ENCODE data around the gene LRP1B.

The LRP1B gene

DNA sequence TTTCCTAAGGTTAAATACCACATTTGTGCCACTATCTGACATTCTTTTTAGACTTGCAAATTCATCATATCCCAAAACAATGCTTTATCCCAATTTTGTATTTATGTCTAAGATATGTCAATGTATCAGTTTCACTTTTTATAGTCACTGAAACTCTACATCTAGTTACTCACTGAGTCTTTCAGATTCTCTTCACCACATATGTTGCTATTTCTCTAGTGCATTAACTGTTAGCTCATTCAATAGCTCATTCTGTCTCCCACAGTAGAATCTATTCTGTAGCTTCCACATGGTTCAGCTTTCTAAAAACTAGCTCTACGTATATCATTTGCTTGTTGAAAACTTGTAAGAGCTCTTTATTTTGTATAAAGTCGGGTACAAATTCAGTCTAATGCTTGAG lies 1930.1 kb downstream of the LRP1B start:
- Histone ChIP-seq H3K4me3 (ENCODE audit: low read depth, low read length) (no peak overlapping the region), H3K9me3 (no peaks in the 10 kb centered on the region), H3K27me3 (no peaks in the 10 kb centered on the region), H3K4me1 (no peaks in the 10 kb centered on the region), H3K36me3 (no peaks in the 10 kb centered on the region)
- TF ChIP-seq, protein P1, sequence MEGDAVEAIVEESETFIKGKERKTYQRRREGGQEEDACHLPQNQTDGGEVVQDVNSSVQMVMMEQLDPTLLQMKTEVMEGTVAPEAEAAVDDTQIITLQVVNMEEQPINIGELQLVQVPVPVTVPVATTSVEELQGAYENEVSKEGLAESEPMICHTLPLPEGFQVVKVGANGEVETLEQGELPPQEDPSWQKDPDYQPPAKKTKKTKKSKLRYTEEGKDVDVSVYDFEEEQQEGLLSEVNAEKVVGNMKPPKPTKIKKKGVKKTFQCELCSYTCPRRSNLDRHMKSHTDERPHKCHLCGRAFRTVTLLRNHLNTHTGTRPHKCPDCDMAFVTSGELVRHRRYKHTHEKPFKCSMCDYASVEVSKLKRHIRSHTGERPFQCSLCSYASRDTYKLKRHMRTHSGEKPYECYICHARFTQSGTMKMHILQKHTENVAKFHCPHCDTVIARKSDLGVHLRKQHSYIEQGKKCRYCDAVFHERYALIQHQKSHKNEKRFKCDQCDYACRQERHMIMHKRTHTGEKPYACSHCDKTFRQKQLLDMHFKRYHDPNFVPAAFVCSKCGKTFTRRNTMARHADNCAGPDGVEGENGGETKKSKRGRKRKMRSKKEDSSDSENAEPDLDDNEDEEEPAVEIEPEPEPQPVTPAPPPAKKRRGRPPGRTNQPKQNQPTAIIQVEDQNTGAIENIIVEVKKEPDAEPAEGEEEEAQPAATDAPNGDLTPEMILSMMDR (IDR thresholded peaks at IDR 0.05; ENCODE audit: low read depth, low read length), result no peak
- DNase-seq, result no peak

DNA sequence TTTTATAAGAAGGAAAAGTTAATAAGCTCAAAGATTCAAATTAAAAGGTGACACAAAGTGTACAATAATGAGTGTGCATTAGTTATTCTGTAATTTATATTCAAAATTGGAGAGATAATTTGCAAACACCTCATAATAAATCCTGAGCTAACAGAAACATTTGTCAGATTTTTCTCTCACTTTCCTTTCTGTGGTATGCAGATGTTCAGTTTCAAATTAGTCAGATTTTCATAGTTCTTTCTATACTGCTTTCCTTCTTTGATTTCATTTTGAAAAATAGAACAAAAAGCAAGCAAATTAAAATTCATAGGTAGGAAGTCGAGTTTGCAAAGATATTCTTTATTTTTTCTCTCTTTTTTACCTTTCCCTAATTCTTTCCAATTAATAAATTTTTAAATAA lies 1930.5 kb downstream of the LRP1B start:
- H3K4me1 ChIP-seq, result no peaks in the 10 kb centered on the region
- H3K9me3 ChIP-seq, result no peaks in the 10 kb centered on the region
- no peak overlapping the region for H3K4me3 ChIP-seq (ENCODE audit: low read depth, low read length)
- TF ChIP-seq, protein P1 (IDR thresholded peaks at IDR 0.05; ENCODE audit: low read depth, low read length), result no peak
- H3K27me3 ChIP-seq, result no peaks in the 10 kb centered on the region
- no peak for DNase-seq
- no peaks in the 10 kb centered on the region for H3K36me3 ChIP-seq

DNA sequence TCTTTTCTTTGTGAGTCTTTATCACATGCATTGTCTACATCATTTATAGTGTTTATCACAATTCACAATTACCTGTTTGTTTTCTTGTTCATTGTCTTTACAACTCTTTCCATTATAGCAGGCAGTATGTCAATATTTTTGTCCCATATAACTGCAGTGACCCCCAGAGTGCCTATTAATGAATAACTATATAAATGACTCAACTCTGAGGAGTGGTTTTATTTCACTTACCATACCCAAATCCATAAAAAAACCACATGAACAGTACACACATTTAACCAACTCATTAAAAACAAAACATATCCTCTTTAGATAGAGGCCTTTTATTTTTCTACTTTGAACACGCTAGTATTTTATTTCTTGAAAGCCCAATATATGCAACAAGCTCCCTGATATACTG lies 1931.5 kb downstream of the LRP1B start:
- no peaks in the 10 kb centered on the region for H3K27me3 ChIP-seq
- H3K9me3 ChIP-seq, result no peaks in the 10 kb centered on the region
- TF ChIP-seq, protein P1 (IDR thresholded peaks at IDR 0.05; ENCODE audit: low read depth, low read length), result no peak
- H3K4me3 ChIP-seq (ENCODE audit: low read depth, low read length), result no peak overlapping the region
- no peaks in the 10 kb centered on the region for H3K36me3 ChIP-seq
- no peak for DNase-seq
- H3K4me1 ChIP-seq, result no peaks in the 10 kb centered on the region

DNA sequence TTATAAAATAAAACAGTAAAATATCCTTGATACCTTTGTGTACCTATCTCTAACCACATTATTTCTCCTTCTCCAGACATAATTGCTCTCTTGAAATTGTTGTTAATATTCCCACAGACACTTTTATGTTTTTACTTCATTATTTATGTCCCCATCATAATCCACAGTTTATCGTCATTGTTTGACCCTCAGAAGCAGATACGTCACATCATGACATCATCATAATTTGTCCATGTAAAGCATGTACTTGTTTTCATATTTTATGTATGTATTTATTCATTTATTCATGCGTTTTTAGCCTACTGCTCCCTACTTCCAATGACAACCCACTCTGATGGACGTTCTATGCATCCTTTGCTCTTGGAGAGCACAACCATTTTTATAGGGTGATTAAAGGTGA lies 1943.7 kb downstream of the LRP1B start:
- H3K4me1 ChIP-seq, result no peaks in the 10 kb centered on the region
- TF ChIP-seq, protein P1 (IDR thresholded peaks at IDR 0.05; ENCODE audit: low read depth, low read length), result no peak
- no peak overlapping the region for H3K4me3 ChIP-seq (ENCODE audit: low read depth, low read length)
- H3K9me3 ChIP-seq, result no peaks in the 10 kb centered on the region
- H3K27me3 ChIP-seq, result no peaks in the 10 kb centered on the region
- no peak for DNase-seq
- no peaks in the 10 kb centered on the region for H3K36me3 ChIP-seq

DNA sequence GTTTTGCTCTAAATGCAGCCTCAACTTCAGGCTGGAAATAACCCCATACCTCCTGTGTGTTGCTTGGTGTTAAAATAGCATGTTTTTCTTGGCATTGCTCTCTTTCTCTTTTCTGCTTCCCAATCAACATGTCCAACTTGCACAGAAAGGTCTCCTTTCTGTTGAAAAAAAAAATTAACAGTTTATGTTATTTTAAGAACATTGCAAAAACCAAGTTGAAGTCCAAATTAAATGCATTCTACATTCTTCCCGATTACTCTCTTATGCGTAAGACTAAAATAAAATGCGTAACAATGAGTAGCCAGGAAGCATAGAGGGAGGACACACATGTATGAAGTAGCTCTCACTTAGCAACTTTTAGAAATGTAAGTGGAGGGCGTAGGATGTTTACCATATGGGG lies 1944.5 kb downstream of the LRP1B start:
- Histone ChIP-seq H3K27me3 (no peaks in the 10 kb centered on the region), H3K4me3 (ENCODE audit: low read depth, low read length) (no peak overlapping the region), H3K9me3 (no peaks in the 10 kb centered on the region), H3K4me1 (no peaks in the 10 kb centered on the region), H3K36me3 (no peaks in the 10 kb centered on the region)
- DNase-seq, result no peak
- TF ChIP-seq, protein P1 (IDR thresholded peaks at IDR 0.05; ENCODE audit: low read depth, low read length), result no peak

DNA sequence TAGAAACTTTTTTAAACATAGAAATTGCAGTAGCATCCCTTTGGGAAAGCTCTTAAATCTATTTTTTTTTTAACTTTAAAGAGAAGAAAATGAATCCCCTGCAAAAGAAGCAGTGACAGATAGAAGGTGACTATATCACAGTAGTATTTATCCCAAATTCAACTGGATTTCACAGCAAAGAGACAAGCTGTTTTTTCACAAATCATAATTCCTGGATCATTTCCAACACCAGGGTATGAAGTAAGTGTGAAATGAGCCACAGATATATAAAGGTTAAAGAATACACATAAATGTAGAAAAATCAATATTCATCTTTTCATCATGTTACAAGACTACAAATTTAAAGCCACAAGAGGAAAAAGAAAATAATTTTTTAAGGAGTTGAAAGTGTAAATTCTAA lies 1945.7 kb downstream of the LRP1B start:
- no peaks in the 10 kb centered on the region for H3K4me1 ChIP-seq
- H3K9me3 ChIP-seq, result no peaks in the 10 kb centered on the region
- H3K27me3 ChIP-seq, result no peaks in the 10 kb centered on the region
- H3K4me3 ChIP-seq (ENCODE audit: low read depth, low read length), result no peak overlapping the region
- TF ChIP-seq, protein P1 (IDR thresholded peaks at IDR 0.05; ENCODE audit: low read depth, low read length), result no peak
- DNase-seq, result no peak
- no peaks in the 10 kb centered on the region for H3K36me3 ChIP-seq
